Muscle of leg (tissue), 11 donors: ENCODE results near the gene WWP2. TPM values are rescaled to one million over a fixed set of nuclear protein-coding genes. Genes with fewer than 3 reads are reported as not detected.

ENCODE experiments used
- DNase-seq: peaks from one replicate; pipeline ENCODE4 v3.0.0; 2013
- H3K27ac ChIP-seq: one replicate; pipeline ENCODE4 v1.5.1; 2013; ENCODE audit warnings: mild to moderate bottlenecking, low read length, control low read depth
- H3K27me3 ChIP-seq: one replicate; pipeline ENCODE4 v1.6.1; 2013; ENCODE audit warnings: low read length; ENCODE audit not compliant: control insufficient read depth, insufficient read depth
- H3K36me3 ChIP-seq: one replicate; pipeline ENCODE4 v1.6.1; 2013; ENCODE audit warnings: low read length; ENCODE audit not compliant: control insufficient read depth, insufficient read depth
- H3K4me1 ChIP-seq: one replicate; pipeline ENCODE4 v1.6.1; 2013; ENCODE audit warnings: low read length; ENCODE audit not compliant: control insufficient read depth, insufficient read depth
- H3K4me3 ChIP-seq: one replicate; pipeline ENCODE4 v1.5.1; 2013; ENCODE audit warnings: low read length, control low read depth
- H3K9me3 ChIP-seq: replicated peaks from 2 replicates; pipeline ENCODE4 v1.6.1; 2013; ENCODE audit warnings: low read depth, low read length; ENCODE audit not compliant: control insufficient read depth
- WGBS: methylation state at CpG from one replicate; pipeline ENCODE4 v1.1.5; 2013; ENCODE audit warnings: missing lambda C conversion rate; ENCODE audit not compliant: insufficient coverage; 5-methylcytosine and 5-hydroxymethylcytosine counted together
- polyA plus RNA-seq, 8 donors: library from polyadenylated mRNA; unstranded; fragments of 120-200 nt; gene quantifications; one replicate each; pipeline versions ENCODE4 v1.2.1 to v1.2.3, GENCODE V29; 2013; ENCODE audit warnings: inconsistent platforms in 1 of 8, low replicate concordance in 1 of 8; ENCODE audit not compliant: insufficient read length in 8 of 8, insufficient read depth in 1 of 8
- total RNA-seq: library from RNA; stranded (reverse); fragments of 120-200 nt; gene quantifications from one replicate; pipeline ENCODE4 v1.2.4, GENCODE V29; 2013

The WWP2 gene
- total and polyA plus RNA-seq, 9 donors = 14.3 to 19.7 (median 16.9) TPM

- peaks cover 72% of the 10 kb centered on the region for H3K36me3 ChIP-seq
Measured at GRCh38 chr16:69932691-69933392, 170.7 kb downstream of the WWP2 start.

DNA sequence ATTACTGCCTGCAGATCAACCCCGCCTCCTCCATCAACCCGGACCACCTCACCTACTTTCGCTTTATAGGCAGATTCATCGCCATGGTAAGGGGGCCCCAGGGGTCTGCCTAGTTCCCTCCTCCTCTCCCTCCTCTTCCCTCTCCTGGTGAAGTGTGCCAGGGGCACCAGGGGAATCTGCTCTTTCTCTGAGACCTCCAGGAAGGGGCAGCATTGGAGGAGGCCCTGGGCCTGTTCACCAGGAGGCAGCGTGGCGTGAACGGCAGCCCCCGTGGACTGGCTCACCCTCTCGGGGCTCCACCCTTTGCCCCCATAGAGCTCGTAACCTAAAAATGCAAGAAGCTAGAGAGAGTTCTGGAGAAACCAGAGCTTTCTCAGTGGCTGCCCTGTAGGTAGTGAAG lies 171.9 kb downstream of the WWP2 start:
- H3K4me1 ChIP-seq = peaks cover 15% of the 10 kb centered on the region
- DNase-seq = no peak
- no peaks in the 10 kb centered on the region for H3K9me3 ChIP-seq
- no peak overlapping the region for H3K27ac ChIP-seq
- H3K27me3 ChIP-seq = no peaks in the 10 kb centered on the region
- no peak overlapping the region for H3K4me3 ChIP-seq
- peaks cover 82% of the 10 kb centered on the region for H3K36me3 ChIP-seq
- 90% methylated on average over 10 of the region's 10 CpGs for WGBS

More at GRCh38 chr16:69932691-69933392, 170.7 kb downstream of the WWP2 start:
- Histone ChIP-seq H3K27ac (no peak overlapping the region), H3K9me3 (no peaks in the 10 kb centered on the region), H3K27me3 (no peaks in the 10 kb centered on the region), H3K4me3 (no peak overlapping the region), H3K4me1 (peaks cover 17% of the 10 kb centered on the region)
- 90% methylated on average over 26 of the region's 27 CpGs for WGBS
- DNase-seq = no peak

DNA sequence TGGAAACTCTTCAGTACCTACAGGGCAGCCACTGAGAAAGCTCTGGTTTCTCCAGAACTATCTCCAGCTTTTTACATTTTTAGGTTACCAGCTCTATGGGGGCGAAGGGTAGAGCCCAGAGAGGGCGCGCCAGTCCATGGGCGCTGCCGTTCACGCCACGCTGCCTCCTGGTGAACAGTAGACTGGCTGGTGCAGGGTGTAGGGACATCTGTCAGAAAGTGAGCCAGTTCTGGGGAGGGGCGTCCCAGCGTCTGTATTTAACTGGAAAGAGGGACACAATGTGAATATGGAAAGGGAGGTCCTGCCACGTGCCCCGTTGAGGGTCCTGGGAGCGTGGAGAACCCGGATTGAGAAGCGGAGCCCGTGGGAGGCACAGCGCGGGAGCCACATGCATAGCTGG lies 172.6 kb downstream of the WWP2 start:
- no peak for DNase-seq
- no peak overlapping the region for H3K4me3 ChIP-seq
- H3K27ac ChIP-seq = peak overlapping the region; percentile 25
- WGBS = 95% methylated on average over 17 of the region's 17 CpGs
- peaks cover 87% of the 10 kb centered on the region for H3K36me3 ChIP-seq
- H3K4me1 ChIP-seq = peaks cover 15% of the 10 kb centered on the region
- H3K27me3 ChIP-seq = no peaks in the 10 kb centered on the region
- H3K9me3 ChIP-seq = no peaks in the 10 kb centered on the region

- no peak for DNase-seq
- 93% methylated on average over 19 of the region's 19 CpGs for WGBS
Measured at GRCh38 chr16:69935278-69935711, 173.2 kb downstream of the WWP2 start.

DNA sequence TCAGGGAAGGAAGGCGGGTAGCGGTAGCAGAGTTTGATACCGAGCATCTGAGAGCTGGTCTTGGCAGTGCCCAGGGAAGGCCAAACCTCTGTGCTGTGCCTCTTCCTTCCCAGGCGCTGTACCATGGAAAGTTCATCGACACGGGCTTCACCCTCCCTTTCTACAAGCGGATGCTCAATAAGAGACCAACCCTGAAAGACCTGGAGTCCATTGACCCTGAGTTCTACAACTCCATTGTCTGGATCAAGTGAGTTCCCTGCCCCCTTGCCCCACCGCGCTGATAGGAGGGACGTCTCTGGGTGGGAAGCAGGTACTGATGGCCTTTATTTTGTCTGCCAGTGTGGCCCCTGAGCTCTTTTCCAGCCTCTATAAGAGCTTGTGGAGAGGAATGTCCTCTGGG lies 173.6 kb downstream of the WWP2 start:
- 96% methylated on average over 6 of the region's 10 CpGs for WGBS
- peaks cover 90% of the 10 kb centered on the region for H3K36me3 ChIP-seq
- H3K4me3 ChIP-seq = no peak overlapping the region

More at GRCh38 chr16:69935278-69935711, 173.2 kb downstream of the WWP2 start:
- Histone ChIP-seq H3K4me3 (no peak overlapping the region), H3K36me3 (peaks cover 91% of the 10 kb centered on the region), H3K27ac (peak overlapping the region; percentile 25), H3K4me1 (peaks cover 15% of the 10 kb centered on the region), H3K9me3 (no peaks in the 10 kb centered on the region), H3K27me3 (no peaks in the 10 kb centered on the region)

GRCh38 chr16:69936252-69936651 lies 174.1 kb downstream of the WWP2 start:
- WGBS = 94% methylated on average over 16 of the region's 16 CpGs
- Histone ChIP-seq H3K4me3 (no peak overlapping the region), H3K4me1 (peaks cover 15% of the 10 kb centered on the region), H3K9me3 (no peaks in the 10 kb centered on the region), H3K27ac (no peak overlapping the region), H3K27me3 (no peaks in the 10 kb centered on the region), H3K36me3 (peaks cover 92% of the 10 kb centered on the region)
- DNase-seq = no peak

More for the DNA sequence above, 173.6 kb downstream of the WWP2 start:
- Histone ChIP-seq H3K27ac (peak overlapping the region; percentile 15), H3K4me1 (peaks cover 15% of the 10 kb centered on the region), H3K27me3 (no peaks in the 10 kb centered on the region), H3K9me3 (no peaks in the 10 kb centered on the region)
- no peak for DNase-seq

GRCh38 chr16:69936751-69937211 lies 174.6 kb downstream of the WWP2 start:
- Histone ChIP-seq H3K36me3 (peaks cover 87% of the 10 kb centered on the region), H3K27ac (no peak overlapping the region), H3K4me3 (no peak overlapping the region), H3K4me1 (peaks cover 15% of the 10 kb centered on the region), H3K9me3 (no peaks in the 10 kb centered on the region), H3K27me3 (no peaks in the 10 kb centered on the region)
- 92% methylated on average over 20 of the region's 21 CpGs for WGBS
- DNase-seq = no peak

GRCh38 chr16:69937465-69937951 lies 175.4 kb downstream of the WWP2 start:
- no peak for DNase-seq
- Histone ChIP-seq H3K27me3 (no peaks in the 10 kb centered on the region), H3K9me3 (no peaks in the 10 kb centered on the region), H3K36me3 (peaks cover 82% of the 10 kb centered on the region), H3K4me1 (peaks cover 20% of the 10 kb centered on the region), H3K4me3 (no peak overlapping the region), H3K27ac (no peak overlapping the region)
- WGBS = 71% methylated on average over 16 of the region's 16 CpGs

DNA sequence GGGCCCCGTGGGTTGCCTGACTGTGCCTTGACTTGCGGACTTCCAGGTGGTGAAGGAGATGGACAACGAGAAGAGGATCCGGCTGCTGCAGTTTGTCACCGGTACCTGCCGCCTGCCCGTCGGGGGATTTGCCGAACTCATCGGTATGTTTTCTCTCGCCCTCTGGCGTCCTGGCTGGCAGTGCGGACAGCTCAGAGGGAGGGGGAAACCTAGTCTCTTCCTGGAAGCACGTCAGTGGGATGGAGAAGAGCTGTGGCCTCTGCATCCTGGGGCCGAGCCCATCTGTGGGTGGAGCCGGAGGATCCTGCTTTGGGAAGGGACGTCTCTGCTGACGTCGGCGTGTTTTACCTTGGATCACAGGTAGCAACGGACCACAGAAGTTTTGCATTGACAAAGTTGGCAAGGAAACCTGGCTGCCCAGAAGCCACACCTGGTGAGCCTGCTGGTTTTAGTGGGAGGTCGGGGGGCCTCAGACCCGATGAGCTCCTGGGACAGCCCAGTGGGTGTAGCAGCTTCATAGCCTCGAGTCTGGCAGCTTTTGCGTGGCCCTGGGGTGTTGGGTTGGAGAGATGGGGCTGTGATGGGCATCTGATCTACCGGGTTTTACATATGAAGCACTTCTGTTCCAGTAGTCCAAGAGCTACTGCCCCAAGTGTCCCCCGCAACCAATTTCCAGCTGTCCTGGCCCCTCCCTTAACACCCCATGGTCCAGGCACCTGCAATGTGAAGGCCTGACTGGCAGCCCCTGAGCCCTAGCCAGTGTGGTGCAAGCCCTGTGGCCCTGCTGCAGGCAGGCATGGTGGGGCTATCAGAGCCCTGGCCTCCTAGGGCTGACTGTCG lies 177.1 kb downstream of the WWP2 start:
- Histone ChIP-seq H3K27ac (no peak overlapping the region), H3K9me3 (no peaks in the 10 kb centered on the region), H3K4me1 (peaks cover 25% of the 10 kb centered on the region), H3K36me3 (peaks cover 66% of the 10 kb centered on the region), H3K27me3 (no peaks in the 10 kb centered on the region), H3K4me3 (no peak overlapping the region)
- no peak for DNase-seq
- WGBS = 87% methylated on average over 25 of the region's 28 CpGs
